SU-DHL-6 (cell line): Measurements from ENCODE around the gene AXIN1.

ENCODE experiments used
- CTCF ChIP-seq: fragments of 200-600 bp; sonication (generic); IDR thresholded peaks from one replicate; pipeline ENCODE4 v1.5.1; 2017; ENCODE audit warnings: antibody characterized with exemption, mild to moderate bottlenecking, low read length, moderate library complexity; ENCODE audit not compliant: insufficient read depth, poor library complexity, severe bottlenecking
- EZH2phosphoT487 ChIP-seq: fragments of 200-600 bp; sonication (generic), shearing (Covaris generic); conservative IDR thresholded peaks from 2 replicates; pipeline ENCODE4 v1.6.1; 2018; ENCODE audit warnings: mild to moderate bottlenecking, antibody characterized with exemption, low read length, moderate library complexity, mixed read lengths

- no peak for TF ChIP-seq CTCF
- TF ChIP-seq EZH2phosphoT487 = no peak
These were observed 84.1 kb downstream of the AXIN1 start for GRCh38 chr16:268141-269053.
